K562 (cell line): ENCODE data around the gene CNGA1. TPM values are rescaled to one million over a fixed set of nuclear protein-coding genes. Genes with fewer than 3 reads are reported as not detected.

Experiments used
- FOXJ3 ChIP-seq: sonication (generic); formaldehyde crosslinking; IDR thresholded peaks from 2 replicates; pipeline ENCODE4 v1.4.0; 2020; ENCODE audit warnings: mild to moderate bottlenecking, missing genetic modification reagents
- HDAC1 ChIP-seq, 2 experiments: fragments of 450-650 bp; IDR thresholded peaks; 2 replicates each; pipeline ENCODE4 v1.6.1; 2016 to 2017; ENCODE audit warnings: inconsistent platforms in 1 of 2, mild to moderate bottlenecking in 1 of 2, moderate library complexity in 1 of 2
- POLR3G ChIP-seq: IDR thresholded peaks from 2 replicates; pipeline ENCODE4 v1.6.1; 2011; ENCODE audit not compliant: insufficient read length, insufficient replicate concordance; ENCODE audit errors: extremely low read depth
- SETDB1 ChIP-seq: IDR thresholded peaks from one replicate; pipeline ENCODE4 v1.6.1; 2012; ENCODE audit warnings: low read length, control low read depth, inconsistent platforms
- SNIP1 ChIP-seq: fragments of 450-650 bp; IDR thresholded peaks from 2 replicates; pipeline ENCODE4 v1.7.1; 2017; ENCODE audit warnings: low read depth, mild to moderate bottlenecking
- ZNF431 ChIP-seq: sonication (generic); formaldehyde crosslinking; IDR thresholded peaks from 2 replicates; pipeline ENCODE4 v1.8.0; 2022; ENCODE audit warnings: mild to moderate bottlenecking, missing genetic modification reagents
- ZNF57 ChIP-seq: fragments of 450-650 bp; formaldehyde crosslinking; IDR thresholded peaks from 2 replicates; pipeline ENCODE4 v1.4.0; 2020; ENCODE audit warnings: mild to moderate bottlenecking, moderate library complexity
- polyA plus RNA-seq, 8 experiments: library from polyadenylated mRNA; depleted of rRNA in 4 of 8; stranded (reverse) in 5 of 8; unstranded in 3 of 8; fragments of >200 nt; fragmentation: Nextera tagmentation in 2 of 8; fragmentation: Illumina TruSeq in 1 of 8; extraction: Ambion mirVana in 2 of 8; extraction: Trizol in 1 of 8; gene quantifications; 2 replicates each; pipeline versions ENCODE4 v1.2.1 to v1.2.3, GENCODE V29; 2011 to 2014; ENCODE audit warnings: inconsistent platforms in 1 of 8, missing spikeins in 1 of 8
- total RNA-seq, 7 experiments: library from RNA; depleted of rRNA in 6 of 7; stranded (reverse); fragments of >200 nt in 6 of 7; fragmentation: Illumina TruSeq in 2 of 7; extraction: Trizol in 2 of 7; gene quantifications; 2 replicates each; pipeline versions ENCODE4 v1.2.1 to v1.2.3, GENCODE V29; 2011 to 2021; ENCODE audit warnings: low replicate concordance in 1 of 7
- TF ChIP-seq, protein P1 (sequence below), 2 experiments: fragments of 450-650 bp; IDR thresholded peaks; 2 replicates each; pipeline ENCODE4 v1.6.1; 2018; ENCODE audit warnings: mild to moderate bottlenecking in 2 of 2, low read depth in 1 of 2; ENCODE audit not compliant: partially characterized antibody in 2 of 2
- TF ChIP-seq, protein P2 (sequence below): sonication (generic); formaldehyde crosslinking; IDR thresholded peaks from 2 replicates; pipeline ENCODE4 v1.4.0; 2020; ENCODE audit warnings: mild to moderate bottlenecking, missing genetic modification reagents
- TF ChIP-seq, protein P3 (sequence below): fragments of 450-650 bp; IDR thresholded peaks from 2 replicates; pipeline ENCODE4 v1.6.1; 2016; ENCODE audit warnings: mild to moderate bottlenecking, moderate library complexity

The CNGA1 gene
- total and polyA plus RNA-seq, 9 of the 15 experiments (the other 6 are each of a cell fraction or from before 2014, with no cell fraction given): 0.03 to 0.29 (median 0.04) TPM; not detected in 5

DNA sequence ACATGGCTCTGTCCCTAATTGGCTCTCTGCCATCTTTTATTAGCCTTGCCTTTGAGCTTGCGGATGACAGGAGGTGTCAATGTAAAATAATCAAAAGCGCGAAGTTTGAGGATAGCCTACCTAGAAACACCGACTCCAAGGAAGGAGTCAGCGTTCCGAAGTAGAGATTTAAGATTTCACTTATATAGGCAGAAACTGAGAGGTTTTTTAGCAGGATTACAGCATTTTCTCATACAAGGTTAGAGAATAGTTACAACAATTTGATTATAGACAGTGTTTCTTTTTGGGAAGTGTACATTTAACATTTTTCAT is 101.6 kb downstream of the CNGA1 start (continued):
- no peak for TF ChIP-seq SETDB1
- peak in 1 of 2 experiments; percentile 46; a peak in 1 of 4 replicates for TF ChIP-seq HDAC1 (IDR thresholded peaks at IDR 0.05)
- TF ChIP-seq, protein P1, sequence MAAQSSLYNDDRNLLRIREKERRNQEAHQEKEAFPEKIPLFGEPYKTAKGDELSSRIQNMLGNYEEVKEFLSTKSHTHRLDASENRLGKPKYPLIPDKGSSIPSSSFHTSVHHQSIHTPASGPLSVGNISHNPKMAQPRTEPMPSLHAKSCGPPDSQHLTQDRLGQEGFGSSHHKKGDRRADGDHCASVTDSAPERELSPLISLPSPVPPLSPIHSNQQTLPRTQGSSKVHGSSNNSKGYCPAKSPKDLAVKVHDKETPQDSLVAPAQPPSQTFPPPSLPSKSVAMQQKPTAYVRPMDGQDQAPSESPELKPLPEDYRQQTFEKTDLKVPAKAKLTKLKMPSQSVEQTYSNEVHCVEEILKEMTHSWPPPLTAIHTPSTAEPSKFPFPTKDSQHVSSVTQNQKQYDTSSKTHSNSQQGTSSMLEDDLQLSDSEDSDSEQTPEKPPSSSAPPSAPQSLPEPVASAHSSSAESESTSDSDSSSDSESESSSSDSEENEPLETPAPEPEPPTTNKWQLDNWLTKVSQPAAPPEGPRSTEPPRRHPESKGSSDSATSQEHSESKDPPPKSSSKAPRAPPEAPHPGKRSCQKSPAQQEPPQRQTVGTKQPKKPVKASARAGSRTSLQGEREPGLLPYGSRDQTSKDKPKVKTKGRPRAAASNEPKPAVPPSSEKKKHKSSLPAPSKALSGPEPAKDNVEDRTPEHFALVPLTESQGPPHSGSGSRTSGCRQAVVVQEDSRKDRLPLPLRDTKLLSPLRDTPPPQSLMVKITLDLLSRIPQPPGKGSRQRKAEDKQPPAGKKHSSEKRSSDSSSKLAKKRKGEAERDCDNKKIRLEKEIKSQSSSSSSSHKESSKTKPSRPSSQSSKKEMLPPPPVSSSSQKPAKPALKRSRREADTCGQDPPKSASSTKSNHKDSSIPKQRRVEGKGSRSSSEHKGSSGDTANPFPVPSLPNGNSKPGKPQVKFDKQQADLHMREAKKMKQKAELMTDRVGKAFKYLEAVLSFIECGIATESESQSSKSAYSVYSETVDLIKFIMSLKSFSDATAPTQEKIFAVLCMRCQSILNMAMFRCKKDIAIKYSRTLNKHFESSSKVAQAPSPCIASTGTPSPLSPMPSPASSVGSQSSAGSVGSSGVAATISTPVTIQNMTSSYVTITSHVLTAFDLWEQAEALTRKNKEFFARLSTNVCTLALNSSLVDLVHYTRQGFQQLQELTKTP (IDR thresholded peaks at IDR 0.05; ENCODE audit: low read depth in 1 of 2, partially characterized antibody in 2 of 2): peak in 1 of 2 experiments; percentile 44
- no peak for TF ChIP-seq SNIP1
- no peak for TF ChIP-seq POLR3G
- TF ChIP-seq ZNF57 (CRISPR knock-in tag): no peak
- no peak; the same call in 1 of the 2 replicates for TF ChIP-seq ZNF431 (CRISPR knock-in tag)
- TF ChIP-seq, protein P2, sequence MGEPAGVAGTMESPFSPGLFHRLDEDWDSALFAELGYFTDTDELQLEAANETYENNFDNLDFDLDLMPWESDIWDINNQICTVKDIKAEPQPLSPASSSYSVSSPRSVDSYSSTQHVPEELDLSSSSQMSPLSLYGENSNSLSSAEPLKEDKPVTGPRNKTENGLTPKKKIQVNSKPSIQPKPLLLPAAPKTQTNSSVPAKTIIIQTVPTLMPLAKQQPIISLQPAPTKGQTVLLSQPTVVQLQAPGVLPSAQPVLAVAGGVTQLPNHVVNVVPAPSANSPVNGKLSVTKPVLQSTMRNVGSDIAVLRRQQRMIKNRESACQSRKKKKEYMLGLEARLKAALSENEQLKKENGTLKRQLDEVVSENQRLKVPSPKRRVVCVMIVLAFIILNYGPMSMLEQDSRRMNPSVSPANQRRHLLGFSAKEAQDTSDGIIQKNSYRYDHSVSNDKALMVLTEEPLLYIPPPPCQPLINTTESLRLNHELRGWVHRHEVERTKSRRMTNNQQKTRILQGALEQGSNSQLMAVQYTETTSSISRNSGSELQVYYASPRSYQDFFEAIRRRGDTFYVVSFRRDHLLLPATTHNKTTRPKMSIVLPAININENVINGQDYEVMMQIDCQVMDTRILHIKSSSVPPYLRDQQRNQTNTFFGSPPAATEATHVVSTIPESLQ (CRISPR knock-in tag): no peak; the same call in 1 of the 2 replicates
- TF ChIP-seq FOXJ3: no peak
- TF ChIP-seq, protein P3, sequence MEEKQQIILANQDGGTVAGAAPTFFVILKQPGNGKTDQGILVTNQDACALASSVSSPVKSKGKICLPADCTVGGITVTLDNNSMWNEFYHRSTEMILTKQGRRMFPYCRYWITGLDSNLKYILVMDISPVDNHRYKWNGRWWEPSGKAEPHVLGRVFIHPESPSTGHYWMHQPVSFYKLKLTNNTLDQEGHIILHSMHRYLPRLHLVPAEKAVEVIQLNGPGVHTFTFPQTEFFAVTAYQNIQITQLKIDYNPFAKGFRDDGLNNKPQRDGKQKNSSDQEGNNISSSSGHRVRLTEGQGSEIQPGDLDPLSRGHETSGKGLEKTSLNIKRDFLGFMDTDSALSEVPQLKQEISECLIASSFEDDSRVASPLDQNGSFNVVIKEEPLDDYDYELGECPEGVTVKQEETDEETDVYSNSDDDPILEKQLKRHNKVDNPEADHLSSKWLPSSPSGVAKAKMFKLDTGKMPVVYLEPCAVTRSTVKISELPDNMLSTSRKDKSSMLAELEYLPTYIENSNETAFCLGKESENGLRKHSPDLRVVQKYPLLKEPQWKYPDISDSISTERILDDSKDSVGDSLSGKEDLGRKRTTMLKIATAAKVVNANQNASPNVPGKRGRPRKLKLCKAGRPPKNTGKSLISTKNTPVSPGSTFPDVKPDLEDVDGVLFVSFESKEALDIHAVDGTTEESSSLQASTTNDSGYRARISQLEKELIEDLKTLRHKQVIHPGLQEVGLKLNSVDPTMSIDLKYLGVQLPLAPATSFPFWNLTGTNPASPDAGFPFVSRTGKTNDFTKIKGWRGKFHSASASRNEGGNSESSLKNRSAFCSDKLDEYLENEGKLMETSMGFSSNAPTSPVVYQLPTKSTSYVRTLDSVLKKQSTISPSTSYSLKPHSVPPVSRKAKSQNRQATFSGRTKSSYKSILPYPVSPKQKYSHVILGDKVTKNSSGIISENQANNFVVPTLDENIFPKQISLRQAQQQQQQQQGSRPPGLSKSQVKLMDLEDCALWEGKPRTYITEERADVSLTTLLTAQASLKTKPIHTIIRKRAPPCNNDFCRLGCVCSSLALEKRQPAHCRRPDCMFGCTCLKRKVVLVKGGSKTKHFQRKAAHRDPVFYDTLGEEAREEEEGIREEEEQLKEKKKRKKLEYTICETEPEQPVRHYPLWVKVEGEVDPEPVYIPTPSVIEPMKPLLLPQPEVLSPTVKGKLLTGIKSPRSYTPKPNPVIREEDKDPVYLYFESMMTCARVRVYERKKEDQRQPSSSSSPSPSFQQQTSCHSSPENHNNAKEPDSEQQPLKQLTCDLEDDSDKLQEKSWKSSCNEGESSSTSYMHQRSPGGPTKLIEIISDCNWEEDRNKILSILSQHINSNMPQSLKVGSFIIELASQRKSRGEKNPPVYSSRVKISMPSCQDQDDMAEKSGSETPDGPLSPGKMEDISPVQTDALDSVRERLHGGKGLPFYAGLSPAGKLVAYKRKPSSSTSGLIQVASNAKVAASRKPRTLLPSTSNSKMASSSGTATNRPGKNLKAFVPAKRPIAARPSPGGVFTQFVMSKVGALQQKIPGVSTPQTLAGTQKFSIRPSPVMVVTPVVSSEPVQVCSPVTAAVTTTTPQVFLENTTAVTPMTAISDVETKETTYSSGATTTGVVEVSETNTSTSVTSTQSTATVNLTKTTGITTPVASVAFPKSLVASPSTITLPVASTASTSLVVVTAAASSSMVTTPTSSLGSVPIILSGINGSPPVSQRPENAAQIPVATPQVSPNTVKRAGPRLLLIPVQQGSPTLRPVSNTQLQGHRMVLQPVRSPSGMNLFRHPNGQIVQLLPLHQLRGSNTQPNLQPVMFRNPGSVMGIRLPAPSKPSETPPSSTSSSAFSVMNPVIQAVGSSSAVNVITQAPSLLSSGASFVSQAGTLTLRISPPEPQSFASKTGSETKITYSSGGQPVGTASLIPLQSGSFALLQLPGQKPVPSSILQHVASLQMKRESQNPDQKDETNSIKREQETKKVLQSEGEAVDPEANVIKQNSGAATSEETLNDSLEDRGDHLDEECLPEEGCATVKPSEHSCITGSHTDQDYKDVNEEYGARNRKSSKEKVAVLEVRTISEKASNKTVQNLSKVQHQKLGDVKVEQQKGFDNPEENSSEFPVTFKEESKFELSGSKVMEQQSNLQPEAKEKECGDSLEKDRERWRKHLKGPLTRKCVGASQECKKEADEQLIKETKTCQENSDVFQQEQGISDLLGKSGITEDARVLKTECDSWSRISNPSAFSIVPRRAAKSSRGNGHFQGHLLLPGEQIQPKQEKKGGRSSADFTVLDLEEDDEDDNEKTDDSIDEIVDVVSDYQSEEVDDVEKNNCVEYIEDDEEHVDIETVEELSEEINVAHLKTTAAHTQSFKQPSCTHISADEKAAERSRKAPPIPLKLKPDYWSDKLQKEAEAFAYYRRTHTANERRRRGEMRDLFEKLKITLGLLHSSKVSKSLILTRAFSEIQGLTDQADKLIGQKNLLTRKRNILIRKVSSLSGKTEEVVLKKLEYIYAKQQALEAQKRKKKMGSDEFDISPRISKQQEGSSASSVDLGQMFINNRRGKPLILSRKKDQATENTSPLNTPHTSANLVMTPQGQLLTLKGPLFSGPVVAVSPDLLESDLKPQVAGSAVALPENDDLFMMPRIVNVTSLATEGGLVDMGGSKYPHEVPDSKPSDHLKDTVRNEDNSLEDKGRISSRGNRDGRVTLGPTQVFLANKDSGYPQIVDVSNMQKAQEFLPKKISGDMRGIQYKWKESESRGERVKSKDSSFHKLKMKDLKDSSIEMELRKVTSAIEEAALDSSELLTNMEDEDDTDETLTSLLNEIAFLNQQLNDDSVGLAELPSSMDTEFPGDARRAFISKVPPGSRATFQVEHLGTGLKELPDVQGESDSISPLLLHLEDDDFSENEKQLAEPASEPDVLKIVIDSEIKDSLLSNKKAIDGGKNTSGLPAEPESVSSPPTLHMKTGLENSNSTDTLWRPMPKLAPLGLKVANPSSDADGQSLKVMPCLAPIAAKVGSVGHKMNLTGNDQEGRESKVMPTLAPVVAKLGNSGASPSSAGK: peak; percentile 94; the same call in 1 of the 2 replicates
